Measurements from ENCODE around the gene ELP4. TPM values are rescaled to one million over a fixed set of nuclear protein-coding genes. Genes with fewer than 3 reads are reported as not detected.

Gene ELP4
- total RNA-seq, 1 experiment from 2014 or later = 21.4 TPM

DNA sequence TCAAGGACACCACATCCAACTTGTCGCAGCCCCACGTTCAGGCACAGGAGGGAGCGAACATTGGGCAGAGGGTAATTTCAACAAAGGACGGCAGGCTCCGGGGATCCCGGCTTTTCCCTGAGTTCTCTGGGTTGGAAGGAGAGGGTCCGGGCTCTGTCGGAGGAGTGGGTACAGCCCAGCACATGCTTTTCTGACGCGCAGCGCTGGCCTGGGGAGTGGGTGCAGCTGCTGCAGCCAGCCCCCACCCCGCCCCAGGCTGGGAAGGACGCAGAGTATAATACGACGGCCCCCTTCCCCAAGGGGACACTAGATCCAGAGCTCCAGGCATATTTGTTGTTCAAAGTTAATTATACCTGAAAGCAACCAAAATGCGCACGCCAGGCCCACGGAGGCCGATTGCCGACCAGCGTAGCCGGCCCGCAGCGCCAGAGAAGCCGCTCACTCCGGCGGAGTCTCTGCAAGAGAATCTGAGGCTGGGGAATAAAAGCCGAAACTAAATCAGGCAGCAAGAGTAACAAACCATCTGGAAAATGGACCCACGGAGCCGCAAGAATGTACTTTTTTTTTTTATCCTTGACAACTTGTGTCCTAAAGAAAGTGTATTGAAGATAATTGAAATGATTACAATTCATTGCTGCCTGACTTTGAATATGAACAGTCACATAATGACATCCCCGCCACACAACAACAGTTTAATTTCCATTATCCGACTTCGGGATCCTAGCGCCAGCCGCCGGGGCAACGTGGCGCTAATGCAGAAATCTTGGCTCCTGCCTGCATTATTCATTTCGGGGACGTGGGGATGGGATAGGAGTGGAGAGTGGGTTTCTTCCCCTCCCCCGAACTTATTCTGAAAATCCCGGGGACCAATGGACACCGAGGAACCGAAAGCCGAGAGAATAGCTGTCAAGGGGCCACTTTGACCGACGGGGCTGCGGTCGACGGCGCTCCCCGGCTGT is 315.6 kb downstream of the ELP4 start:
- H3K9me2 ChIP-seq (ENCODE audit: insufficient read depth) = no peaks in the 10 kb centered on the region
- POLR2A ChIA-PET = no interaction called here
- no peaks in the 10 kb centered on the region for H3K9me3 ChIP-seq (ENCODE audit: control insufficient read depth in 1 of 2, insufficient read depth in 1 of 2, low read depth in 1 of 2, low read length in 2 of 2)
- no peak for TF ChIP-seq EZH2 (IDR thresholded peaks at IDR 0.05)
- no peak for TF ChIP-seq RAD21 (IDR thresholded peaks at IDR 0.05; ENCODE audit: low read depth)
- TF ChIP-seq, protein P1, sequence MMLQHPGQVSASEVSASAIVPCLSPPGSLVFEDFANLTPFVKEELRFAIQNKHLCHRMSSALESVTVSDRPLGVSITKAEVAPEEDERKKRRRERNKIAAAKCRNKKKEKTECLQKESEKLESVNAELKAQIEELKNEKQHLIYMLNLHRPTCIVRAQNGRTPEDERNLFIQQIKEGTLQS (IDR thresholded peaks at IDR 0.05) = no peak
- TF ChIP-seq SP1 (IDR thresholded peaks at IDR 0.05; ENCODE audit: low read depth) = no peak
- TF ChIP-seq, protein P2, sequence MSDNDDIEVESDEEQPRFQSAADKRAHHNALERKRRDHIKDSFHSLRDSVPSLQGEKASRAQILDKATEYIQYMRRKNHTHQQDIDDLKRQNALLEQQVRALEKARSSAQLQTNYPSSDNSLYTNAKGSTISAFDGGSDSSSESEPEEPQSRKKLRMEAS (IDR thresholded peaks at IDR 0.05) = no peak
- TF ChIP-seq CEBPB (IDR thresholded peaks at IDR 0.05; ENCODE audit: low read depth) = no peak
- TF ChIP-seq, protein P3, sequence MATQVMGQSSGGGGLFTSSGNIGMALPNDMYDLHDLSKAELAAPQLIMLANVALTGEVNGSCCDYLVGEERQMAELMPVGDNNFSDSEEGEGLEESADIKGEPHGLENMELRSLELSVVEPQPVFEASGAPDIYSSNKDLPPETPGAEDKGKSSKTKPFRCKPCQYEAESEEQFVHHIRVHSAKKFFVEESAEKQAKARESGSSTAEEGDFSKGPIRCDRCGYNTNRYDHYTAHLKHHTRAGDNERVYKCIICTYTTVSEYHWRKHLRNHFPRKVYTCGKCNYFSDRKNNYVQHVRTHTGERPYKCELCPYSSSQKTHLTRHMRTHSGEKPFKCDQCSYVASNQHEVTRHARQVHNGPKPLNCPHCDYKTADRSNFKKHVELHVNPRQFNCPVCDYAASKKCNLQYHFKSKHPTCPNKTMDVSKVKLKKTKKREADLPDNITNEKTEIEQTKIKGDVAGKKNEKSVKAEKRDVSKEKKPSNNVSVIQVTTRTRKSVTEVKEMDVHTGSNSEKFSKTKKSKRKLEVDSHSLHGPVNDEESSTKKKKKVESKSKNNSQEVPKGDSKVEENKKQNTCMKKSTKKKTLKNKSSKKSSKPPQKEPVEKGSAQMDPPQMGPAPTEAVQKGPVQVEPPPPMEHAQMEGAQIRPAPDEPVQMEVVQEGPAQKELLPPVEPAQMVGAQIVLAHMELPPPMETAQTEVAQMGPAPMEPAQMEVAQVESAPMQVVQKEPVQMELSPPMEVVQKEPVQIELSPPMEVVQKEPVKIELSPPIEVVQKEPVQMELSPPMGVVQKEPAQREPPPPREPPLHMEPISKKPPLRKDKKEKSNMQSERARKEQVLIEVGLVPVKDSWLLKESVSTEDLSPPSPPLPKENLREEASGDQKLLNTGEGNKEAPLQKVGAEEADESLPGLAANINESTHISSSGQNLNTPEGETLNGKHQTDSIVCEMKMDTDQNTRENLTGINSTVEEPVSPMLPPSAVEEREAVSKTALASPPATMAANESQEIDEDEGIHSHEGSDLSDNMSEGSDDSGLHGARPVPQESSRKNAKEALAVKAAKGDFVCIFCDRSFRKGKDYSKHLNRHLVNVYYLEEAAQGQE (IDR thresholded peaks at IDR 0.05; ENCODE audit: low read depth) = no peak
- TF ChIP-seq, protein P4, sequence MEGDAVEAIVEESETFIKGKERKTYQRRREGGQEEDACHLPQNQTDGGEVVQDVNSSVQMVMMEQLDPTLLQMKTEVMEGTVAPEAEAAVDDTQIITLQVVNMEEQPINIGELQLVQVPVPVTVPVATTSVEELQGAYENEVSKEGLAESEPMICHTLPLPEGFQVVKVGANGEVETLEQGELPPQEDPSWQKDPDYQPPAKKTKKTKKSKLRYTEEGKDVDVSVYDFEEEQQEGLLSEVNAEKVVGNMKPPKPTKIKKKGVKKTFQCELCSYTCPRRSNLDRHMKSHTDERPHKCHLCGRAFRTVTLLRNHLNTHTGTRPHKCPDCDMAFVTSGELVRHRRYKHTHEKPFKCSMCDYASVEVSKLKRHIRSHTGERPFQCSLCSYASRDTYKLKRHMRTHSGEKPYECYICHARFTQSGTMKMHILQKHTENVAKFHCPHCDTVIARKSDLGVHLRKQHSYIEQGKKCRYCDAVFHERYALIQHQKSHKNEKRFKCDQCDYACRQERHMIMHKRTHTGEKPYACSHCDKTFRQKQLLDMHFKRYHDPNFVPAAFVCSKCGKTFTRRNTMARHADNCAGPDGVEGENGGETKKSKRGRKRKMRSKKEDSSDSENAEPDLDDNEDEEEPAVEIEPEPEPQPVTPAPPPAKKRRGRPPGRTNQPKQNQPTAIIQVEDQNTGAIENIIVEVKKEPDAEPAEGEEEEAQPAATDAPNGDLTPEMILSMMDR (IDR thresholded peaks at IDR 0.05 in 2 of 3, conservative IDR thresholded peaks at IDR 0.05 in 1 of 3; ENCODE audit: borderline replicate concordance in 1 of 3, insufficient read depth in 1 of 3, low read depth in 2 of 3, low read length in 2 of 3) = no peak
- TF ChIP-seq FOSL1 (IDR thresholded peaks at IDR 0.05; ENCODE audit: low read depth) = no peak
- TF ChIP-seq JUND (IDR thresholded peaks at IDR 0.05) = no peak
- TF ChIP-seq EZH2phosphoT487 (IDR thresholded peaks at IDR 0.05; ENCODE audit: borderline replicate concordance) = no peak
- no peak for TF ChIP-seq ZFX (IDR thresholded peaks at IDR 0.05)
- TF ChIP-seq ELF1 (IDR thresholded peaks at IDR 0.05; ENCODE audit: borderline replicate concordance, low read depth) = no peak
- TF ChIP-seq, protein P5, sequence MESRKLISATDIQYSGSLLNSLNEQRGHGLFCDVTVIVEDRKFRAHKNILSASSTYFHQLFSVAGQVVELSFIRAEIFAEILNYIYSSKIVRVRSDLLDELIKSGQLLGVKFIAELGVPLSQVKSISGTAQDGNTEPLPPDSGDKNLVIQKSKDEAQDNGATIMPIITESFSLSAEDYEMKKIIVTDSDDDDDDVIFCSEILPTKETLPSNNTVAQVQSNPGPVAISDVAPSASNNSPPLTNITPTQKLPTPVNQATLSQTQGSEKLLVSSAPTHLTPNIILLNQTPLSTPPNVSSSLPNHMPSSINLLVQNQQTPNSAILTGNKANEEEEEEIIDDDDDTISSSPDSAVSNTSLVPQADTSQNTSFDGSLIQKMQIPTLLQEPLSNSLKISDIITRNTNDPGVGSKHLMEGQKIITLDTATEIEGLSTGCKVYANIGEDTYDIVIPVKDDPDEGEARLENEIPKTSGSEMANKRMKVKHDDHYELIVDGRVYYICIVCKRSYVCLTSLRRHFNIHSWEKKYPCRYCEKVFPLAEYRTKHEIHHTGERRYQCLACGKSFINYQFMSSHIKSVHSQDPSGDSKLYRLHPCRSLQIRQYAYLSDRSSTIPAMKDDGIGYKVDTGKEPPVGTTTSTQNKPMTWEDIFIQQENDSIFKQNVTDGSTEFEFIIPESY (IDR thresholded peaks at IDR 0.05; ENCODE audit: extremely low read depth, insufficient replicate concordance, low read length) = no peak
- TF ChIP-seq POLR2AphosphoS5 (IDR thresholded peaks at IDR 0.05; ENCODE audit: low read depth, low read length) = no peak
- H3K9ac ChIP-seq (ENCODE audit: low read length) = no peak overlapping the region
- no peak overlapping the region for H2AFZ ChIP-seq (ENCODE audit: low read depth, low read length, poor library complexity, severe bottlenecking)
- no peaks in the 10 kb centered on the region for H3K4me1 ChIP-seq (ENCODE audit: control insufficient read depth in 1 of 2, insufficient read depth in 2 of 2, low read length in 2 of 2)
- RAD21 ChIA-PET (ENCODE audit: low non-redundant PET in 1 of 2, low total read pairs in 2 of 2, uncharacterized antibody in 2 of 2, unreplicated experiment in 2 of 2) = no interaction called here
- no peak overlapping the region for H3K4me2 ChIP-seq (ENCODE audit: low read length)
- BruUV-seq (replicated peaks) = no TSS peak
- no peaks in the 10 kb centered on the region for H3K79me2 ChIP-seq (ENCODE audit: insufficient read depth, low read length)
- no peak overlapping the region for H3K27ac ChIP-seq (ENCODE audit: low read depth, low read length)
- intact Hi-C loops (cut with micrococcal nuclease) = no loop called here
- no peak for DNase-seq (ENCODE audit: low read depth, low spot score)
- CTCF ChIA-PET = no interaction called here
- no peaks in the 10 kb centered on the region for H3K36me3 ChIP-seq (ENCODE audit: control insufficient read depth in 1 of 2, insufficient read depth in 2 of 2, low read length in 2 of 2)
- no peak overlapping the region for H3K4me3 ChIP-seq (replicated peaks in 1 of 2; ENCODE audit: low read depth in 1 of 2, low read length in 2 of 2)
- ATAC-seq = no peak
- H3K27me3 ChIP-seq (ENCODE audit: insufficient read depth, low read length) = no peaks in the 10 kb centered on the region
- no peaks in the 10 kb centered on the region for H4K20me1 ChIP-seq (ENCODE audit: insufficient read depth)

Data from HCT116 (cell line).